Measurements from ENCODE around the gene ARHGAP22. TPM values are rescaled to one million over a fixed set of nuclear protein-coding genes. Genes with fewer than 3 reads are reported as not detected.
A peak's percentile ranks its signal among the peaks of the same experiment; 100 is the strongest.

The ARHGAP22 gene
- total RNA-seq, 4 donors from 2014 or later: 0.26 to 3.6 (median 3.0) TPM; not detected in 1

- intact Hi-C loops (cut with DNase I; ENCODE audit: low total_unique reads): no loop called here
- DNase-seq: no peak
- no peaks in the 10 kb centered on the region for H3K27me3 ChIP-seq
- no peak for TF ChIP-seq CTCF (IDR thresholded peaks at IDR 0.05)
- TF ChIP-seq POLR2A (IDR thresholded peaks at IDR 0.05): no peak
- H3K9me3 ChIP-seq: no peaks in the 10 kb centered on the region
- H3K27ac ChIP-seq: no peak overlapping the region
- no peak overlapping the region for H3K4me3 ChIP-seq
- no peaks in the 10 kb centered on the region for H3K36me3 ChIP-seq
- H3K4me1 ChIP-seq: peaks cover 0 to 5% of the 10 kb centered on the region in 2 donors
Observed at GRCh38 chr10:48460182-48460581, 144.7 kb downstream of the ARHGAP22 start.

GRCh38 chr10:48459270-48460150 is 145.4 kb downstream of the ARHGAP22 start:
- peaks cover 0 to 2% of the 10 kb centered on the region in 2 donors for H3K4me1 ChIP-seq
- H3K4me3 ChIP-seq: no peak overlapping the region
- no peaks in the 10 kb centered on the region for H3K27me3 ChIP-seq
- intact Hi-C loops (cut with DNase I; ENCODE audit: low total_unique reads): no loop called here
- no peaks in the 10 kb centered on the region for H3K36me3 ChIP-seq
- no peak overlapping the region for H3K27ac ChIP-seq
- H3K9me3 ChIP-seq: no peaks in the 10 kb centered on the region
- TF ChIP-seq CTCF (IDR thresholded peaks at IDR 0.05) (no peak), POLR2A (IDR thresholded peaks at IDR 0.05) (no peak)
- peak in 1 of 2 donors; percentile 8 for DNase-seq

- DNase-seq: no peak
- intact Hi-C loops (cut with DNase I; ENCODE audit: low total_unique reads): no loop called here
- H3K27me3 ChIP-seq: no peaks in the 10 kb centered on the region
- TF ChIP-seq CTCF (IDR thresholded peaks at IDR 0.05) (no peak), POLR2A (IDR thresholded peaks at IDR 0.05) (no peak)
- H3K36me3 ChIP-seq: no peaks in the 10 kb centered on the region
- H3K27ac ChIP-seq: no peak overlapping the region
- no peaks in the 10 kb centered on the region for H3K4me1 ChIP-seq
- no peaks in the 10 kb centered on the region for H3K9me3 ChIP-seq
- H3K4me3 ChIP-seq: no peak overlapping the region
Observed at GRCh38 chr10:48458662-48459048, 146.2 kb downstream of the ARHGAP22 start.

- H3K27ac ChIP-seq: no peak overlapping the region
- H3K4me3 ChIP-seq: no peak overlapping the region
- no peaks in the 10 kb centered on the region for H3K4me1 ChIP-seq
- intact Hi-C loops (cut with DNase I; ENCODE audit: low total_unique reads): no loop called here
- no peaks in the 10 kb centered on the region for H3K9me3 ChIP-seq
- DNase-seq: no peak
- H3K27me3 ChIP-seq: no peaks in the 10 kb centered on the region
- H3K36me3 ChIP-seq: no peaks in the 10 kb centered on the region
- TF ChIP-seq CTCF (IDR thresholded peaks at IDR 0.05): no peak
- no peak for TF ChIP-seq POLR2A (IDR thresholded peaks at IDR 0.05)
Observed at GRCh38 chr10:48457949-48458661, 146.8 kb downstream of the ARHGAP22 start.
